GM12864 (cell line): ENCODE results near the gene ANTXR1.

Source experiments
- DNase-seq: peaks from one replicate; pipeline ENCODE4 v3.0.0-alpha.2; 2011; ENCODE audit warnings: low read depth
- H3K4me3 ChIP-seq: 2 replicates; pipeline ENCODE4 v1.5.1; 2011; ENCODE audit warnings: mild to moderate bottlenecking, low read depth, low read length, control low read depth
- CTCF ChIP-seq: IDR thresholded peaks from 2 replicates; pipeline ENCODE4 v1.5.1; 2011; ENCODE audit warnings: low read depth, mild to moderate bottlenecking, moderate library complexity, low read length, control low read depth, inconsistent platforms; ENCODE audit errors: missing control alignments

The ANTXR1 gene

GRCh38 chr2:69067026-69067630, 54.1 kb downstream of the ANTXR1 start:
- DNase-seq, result no peak
- no peak overlapping the region for H3K4me3 ChIP-seq
- TF ChIP-seq CTCF, result no peak

GRCh38 chr2:69067866-69068265, 54.9 kb downstream of the ANTXR1 start:
- no peak overlapping the region for H3K4me3 ChIP-seq
- no peak for DNase-seq
- TF ChIP-seq CTCF, result no peak

- no peak overlapping the region for H3K4me3 ChIP-seq
- no peak for DNase-seq
- TF ChIP-seq CTCF, result no peak
Measured at GRCh38 chr2:69070969-69071368, 58.0 kb downstream of the ANTXR1 start.

- no peak overlapping the region for H3K4me3 ChIP-seq
- no peak for TF ChIP-seq CTCF
- DNase-seq, result no peak
Measured at GRCh38 chr2:69073928-69074570, 61.1 kb downstream of the ANTXR1 start.

GRCh38 chr2:69074918-69075317, 61.9 kb downstream of the ANTXR1 start:
- no peak for TF ChIP-seq CTCF
- no peak for DNase-seq
- H3K4me3 ChIP-seq, result no peak overlapping the region

GRCh38 chr2:69075486-69075885, 62.5 kb downstream of the ANTXR1 start:
- DNase-seq, result no peak
- no peak overlapping the region for H3K4me3 ChIP-seq
- TF ChIP-seq CTCF, result no peak

- no peak for DNase-seq
- no peak overlapping the region for H3K4me3 ChIP-seq
- no peak for TF ChIP-seq CTCF
Measured at GRCh38 chr2:69076601-69077000, 63.6 kb downstream of the ANTXR1 start.
